Ammon's horn (tissue), 1 donor: ENCODE results near the gene MEGF8.

Experiments used
- DNase-seq: peaks from one replicate; pipeline ENCODE4 v3.0.0-alpha.2; 2016; ENCODE audit warnings: low spot score

MEGF8 gene

DNA sequence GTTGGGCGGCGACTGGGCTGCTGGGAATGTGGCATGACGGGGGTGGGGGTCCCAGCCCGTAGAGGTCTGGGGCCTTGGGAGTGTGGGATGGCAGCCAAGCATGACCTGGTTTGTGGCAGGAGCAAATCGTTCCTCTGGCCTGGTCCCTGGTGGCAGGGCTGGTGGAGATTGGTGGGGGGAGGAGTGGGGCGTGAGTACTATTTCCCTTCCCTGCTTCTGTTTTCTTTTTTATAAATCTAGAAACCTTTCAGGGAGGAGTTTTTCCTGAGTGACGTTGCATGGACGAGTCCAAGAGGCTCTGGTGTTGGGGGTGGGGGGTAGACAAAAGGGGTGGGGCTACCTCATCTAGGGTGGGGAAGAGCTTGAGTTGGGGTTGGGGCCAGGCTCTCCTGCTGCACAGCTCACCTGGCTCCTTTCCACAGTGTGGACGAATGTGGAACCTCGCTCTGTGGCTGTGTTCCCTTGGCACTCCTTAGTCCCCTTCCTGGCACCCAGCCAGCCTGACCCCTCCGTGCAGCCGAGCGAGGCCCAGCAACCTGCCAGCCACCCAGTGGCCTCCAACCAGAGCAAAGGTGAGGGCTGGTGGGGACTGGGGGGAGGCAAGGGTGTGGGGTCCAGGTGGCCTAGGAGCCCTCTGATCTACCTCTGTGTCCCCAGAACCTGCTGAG lies 39.0 kb upstream of the MEGF8 start:
- no peak for DNase-seq

DNA sequence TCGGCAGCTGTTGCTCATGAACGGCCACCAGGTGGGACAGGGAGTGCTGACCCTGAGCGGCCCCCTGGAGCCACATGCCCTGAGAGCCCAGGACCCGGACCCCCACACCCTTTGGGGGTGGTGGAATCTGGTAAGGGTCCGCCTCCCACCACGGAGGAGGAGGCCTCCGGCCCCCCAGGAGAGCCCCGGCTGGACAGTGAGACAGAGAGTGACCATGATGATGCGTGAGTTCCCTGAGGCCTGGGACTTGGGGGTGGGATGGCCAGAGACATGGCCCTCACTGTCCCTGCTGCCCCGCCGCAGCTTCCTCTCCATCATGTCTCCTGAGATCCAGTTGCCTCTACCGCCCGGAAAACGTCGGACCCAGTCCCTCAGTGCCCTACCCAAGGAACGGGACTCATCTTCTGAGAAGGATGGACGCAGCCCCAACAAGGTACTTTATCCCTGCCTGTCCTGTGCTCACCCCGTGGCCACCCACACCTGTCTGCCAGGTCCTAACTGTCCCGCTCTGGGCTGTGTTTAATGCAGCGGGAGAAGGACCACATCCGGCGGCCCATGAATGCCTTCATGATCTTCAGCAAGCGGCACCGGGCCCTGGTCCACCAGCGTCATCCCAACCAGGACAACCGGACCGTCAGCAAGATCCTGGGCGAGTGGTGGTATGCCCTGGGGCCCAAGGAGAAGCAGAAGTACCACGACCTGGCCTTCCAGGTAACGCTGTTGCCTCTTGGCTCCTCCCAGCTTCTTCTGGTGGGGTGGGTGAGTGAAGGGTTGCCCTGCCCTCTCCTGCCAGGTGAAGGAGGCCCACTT lies 38.2 kb upstream of the MEGF8 start:
- DNase-seq = no peak

GRCh38 chr19:42287827-42288107 lies 37.7 kb upstream of the MEGF8 start:
- DNase-seq = no peak

DNA sequence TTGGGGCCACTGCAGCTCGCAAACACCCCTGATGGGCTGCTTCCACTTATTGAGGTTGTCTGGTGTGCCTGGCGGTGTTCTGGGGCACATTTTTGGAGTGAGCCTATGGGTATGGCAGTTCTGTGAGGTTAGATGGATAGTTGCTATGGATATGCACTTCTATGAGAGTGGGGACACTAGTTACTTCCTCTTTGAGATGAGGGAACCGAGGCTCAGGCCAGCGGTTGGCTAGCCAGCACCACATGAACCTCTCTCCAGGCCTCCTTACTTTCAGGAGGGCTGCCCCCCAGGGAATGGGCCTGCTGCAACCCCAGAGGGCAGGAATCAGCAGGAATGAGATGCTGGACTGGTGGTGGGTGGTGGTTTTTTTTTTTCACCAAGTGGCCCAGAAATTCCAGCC lies 37.0 kb upstream of the MEGF8 start:
- no peak for DNase-seq

DNA sequence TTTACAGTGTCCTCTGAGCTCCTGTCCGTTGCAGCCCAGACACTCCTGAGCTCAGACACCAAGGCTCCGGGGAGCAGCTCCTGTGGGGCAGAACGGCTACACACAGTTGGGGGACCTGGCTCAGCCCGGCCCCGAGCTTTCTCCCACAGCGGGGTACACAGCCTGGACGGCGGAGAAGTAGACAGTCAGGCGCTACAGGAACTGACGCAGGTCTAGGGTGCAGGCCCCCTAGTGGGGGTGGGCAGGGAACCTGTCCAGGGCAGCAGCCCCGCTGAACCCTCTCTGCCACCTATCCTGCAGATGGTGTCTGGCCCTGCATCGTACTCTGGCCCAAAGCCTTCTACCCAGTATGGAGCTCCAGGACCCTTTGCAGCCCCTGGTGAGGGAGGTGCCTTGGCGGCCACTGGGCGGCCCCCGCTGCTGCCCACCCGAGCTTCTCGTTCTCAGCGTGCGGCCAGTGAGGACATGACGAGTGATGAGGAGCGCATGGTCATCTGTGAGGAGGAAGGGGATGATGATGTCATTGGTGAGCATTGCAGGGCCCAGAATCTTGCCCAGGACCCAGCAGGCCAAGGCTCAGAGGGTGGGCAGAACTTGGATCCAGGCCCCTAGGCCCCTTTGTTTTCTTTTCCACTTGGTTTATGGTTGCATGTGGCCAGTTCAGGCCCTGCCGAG lies 36.4 kb upstream of the MEGF8 start:
- no peak for DNase-seq

DNA sequence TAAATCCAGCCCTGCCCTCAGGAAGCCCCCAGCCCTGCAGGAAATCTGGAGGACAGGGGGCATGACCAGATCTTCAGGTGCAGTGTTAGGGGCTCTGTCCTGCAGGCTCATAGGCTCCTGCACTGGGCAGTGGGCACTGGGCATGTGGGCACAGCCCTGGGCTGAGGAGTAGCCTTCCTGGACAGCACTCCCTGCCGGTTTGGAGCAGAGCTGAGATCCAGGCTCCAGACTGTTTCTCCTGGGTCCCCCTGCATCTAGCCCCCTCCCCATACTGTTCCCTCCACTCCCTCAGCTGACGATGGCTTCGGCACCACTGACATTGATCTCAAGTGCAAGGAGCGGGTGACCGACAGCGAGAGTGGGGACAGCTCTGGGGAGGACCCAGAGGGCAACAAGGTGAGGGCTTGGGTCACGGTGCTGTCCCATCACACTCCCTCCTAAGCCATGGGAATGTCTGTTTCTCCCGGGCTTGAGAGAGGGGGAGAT lies 35.8 kb upstream of the MEGF8 start:
- no peak for DNase-seq

DNA sequence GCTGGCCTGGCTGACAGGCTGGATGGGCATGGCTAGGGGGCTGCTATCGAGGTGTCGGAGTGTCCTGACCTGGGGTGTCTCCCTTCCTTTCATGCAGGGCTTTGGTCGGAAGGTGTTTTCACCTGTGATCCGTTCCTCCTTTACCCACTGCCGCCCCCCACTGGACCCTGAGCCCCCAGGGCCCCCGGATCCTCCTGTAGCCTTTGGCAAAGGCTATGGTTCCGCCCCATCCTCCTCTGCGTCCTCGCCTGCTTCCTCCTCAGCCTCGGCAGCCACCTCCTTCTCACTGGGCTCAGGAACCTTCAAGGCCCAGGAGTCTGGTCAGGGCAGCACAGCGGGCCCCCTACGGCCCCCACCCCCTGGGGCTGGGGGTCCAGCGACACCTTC lies 35.3 kb upstream of the MEGF8 start:
- DNase-seq = no peak

- no peak for DNase-seq
These were observed 34.7 kb upstream of the MEGF8 start for GRCh38 chr19:42290523-42291434.

- no peak for DNase-seq
These were observed 34.0 kb upstream of the MEGF8 start for GRCh38 chr19:42291435-42291810.

- no peak for DNase-seq
These were observed 33.1 kb upstream of the MEGF8 start for GRCh38 chr19:42292042-42292960.

DNA sequence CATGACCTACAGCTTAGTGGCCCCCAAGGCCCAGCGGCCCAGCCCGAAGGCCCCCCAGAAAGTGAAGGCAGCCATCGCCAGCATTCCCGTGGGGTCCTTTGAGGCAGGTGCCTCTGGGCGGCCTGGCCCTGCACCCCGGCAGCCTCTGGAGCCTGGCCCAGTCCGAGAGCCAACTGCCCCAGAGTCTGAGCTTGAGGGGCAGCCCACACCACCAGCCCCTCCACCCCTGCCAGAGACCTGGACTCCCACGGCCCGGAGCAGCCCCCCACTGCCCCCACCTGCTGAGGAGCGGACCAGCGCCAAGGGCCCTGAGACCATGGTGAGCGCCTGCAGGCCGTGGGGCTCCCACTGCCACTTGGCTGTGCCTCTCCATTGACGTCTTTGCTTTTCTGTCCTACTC lies 32.5 kb upstream of the MEGF8 start:
- no peak for DNase-seq

GRCh38 chr19:42293540-42293939 lies 31.9 kb upstream of the MEGF8 start:
- no peak for DNase-seq

DNA sequence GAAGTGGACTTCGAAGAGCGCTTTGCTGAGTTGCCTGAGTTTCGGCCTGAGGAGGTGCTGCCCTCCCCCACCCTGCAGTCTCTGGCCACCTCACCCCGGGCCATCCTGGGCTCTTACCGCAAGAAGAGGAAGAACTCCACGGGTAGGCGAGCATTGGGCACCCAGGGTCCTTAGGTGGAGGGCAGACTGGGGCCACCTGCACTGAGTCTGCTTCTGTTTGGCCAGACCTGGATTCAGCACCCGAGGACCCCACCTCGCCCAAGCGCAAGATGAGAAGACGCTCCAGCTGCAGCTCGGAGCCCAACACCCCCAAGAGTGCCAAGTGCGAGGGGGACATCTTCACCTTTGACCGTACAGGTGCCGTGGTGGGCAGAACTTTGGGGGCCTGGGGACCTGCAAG lies 31.5 kb upstream of the MEGF8 start:
- DNase-seq = no peak

- DNase-seq = no peak
These were observed 30.8 kb upstream of the MEGF8 start for GRCh38 chr19:42294471-42295137.

DNA sequence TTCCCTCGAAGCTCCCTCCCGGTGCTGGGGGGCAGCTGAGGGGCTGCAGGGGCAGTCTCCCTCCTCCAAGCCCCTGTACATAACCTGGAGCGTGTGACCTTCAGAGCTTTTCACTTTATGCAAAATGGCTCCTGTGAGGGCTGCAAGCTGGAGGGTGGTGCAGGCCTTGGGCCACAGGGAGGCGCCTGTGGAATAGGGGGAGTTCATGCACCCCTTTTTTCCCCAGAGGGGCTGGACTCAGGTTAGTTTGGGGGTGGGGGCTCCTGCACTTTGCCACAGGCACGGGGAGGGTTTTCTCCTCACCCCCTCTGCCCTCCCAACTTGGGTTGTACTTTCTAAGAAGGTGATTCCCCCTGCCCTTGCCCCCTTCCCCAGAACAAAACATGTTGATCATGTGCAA lies 30.1 kb upstream of the MEGF8 start:
- no peak for DNase-seq

GRCh38 chr19:42295831-42296525 lies 29.5 kb upstream of the MEGF8 start:
- DNase-seq = peak; percentile 85

- DNase-seq = no peak
These were observed 28.4 kb upstream of the MEGF8 start for GRCh38 chr19:42297039-42297438.

- no peak for DNase-seq
These were observed 23.7 kb upstream of the MEGF8 start, which contains the start of gene PRR19 for GRCh38 chr19:42301646-42302203. Gene PRR19 (plus strand): TSS chr19:42302132. CDS start chr19:42309585, 7,453 bp downstream.

GRCh38 chr19:42303101-42303464 lies 22.4 kb upstream of the MEGF8 start:
- no peak for DNase-seq

DNA sequence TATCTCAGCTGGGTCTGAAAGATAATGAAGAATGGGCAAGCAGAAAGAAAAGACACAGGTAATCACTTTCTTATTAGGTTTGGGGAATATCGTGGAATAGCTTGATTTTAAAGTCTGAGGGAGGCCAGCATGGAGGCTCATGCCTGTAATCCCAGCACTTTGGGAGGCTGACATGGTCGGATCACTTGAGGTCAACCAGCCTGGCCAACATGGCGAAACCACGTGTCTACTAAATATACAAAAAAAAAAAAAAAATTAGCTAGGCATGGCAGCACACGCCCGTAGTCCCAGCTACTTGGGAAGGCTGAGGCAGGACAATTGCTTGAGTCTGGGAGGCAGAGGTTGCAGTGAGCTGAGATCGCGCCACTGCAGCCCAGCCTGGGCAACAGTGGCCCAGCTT lies 21.6 kb upstream of the MEGF8 start:
- no peak for DNase-seq
